Femur (tissue), 1 donor: ENCODE measurements around the gene FGGY.
"Not testable (repeated sequence)": the region's sequence is repeated elsewhere in the genome, so short reads cannot be mapped to it uniquely, and the experiment has no call there.

Source experiments
- DNase-seq: peaks from one replicate; pipeline ENCODE4 v3.0.0-alpha.2; 2017

The FGGY gene

DNA sequence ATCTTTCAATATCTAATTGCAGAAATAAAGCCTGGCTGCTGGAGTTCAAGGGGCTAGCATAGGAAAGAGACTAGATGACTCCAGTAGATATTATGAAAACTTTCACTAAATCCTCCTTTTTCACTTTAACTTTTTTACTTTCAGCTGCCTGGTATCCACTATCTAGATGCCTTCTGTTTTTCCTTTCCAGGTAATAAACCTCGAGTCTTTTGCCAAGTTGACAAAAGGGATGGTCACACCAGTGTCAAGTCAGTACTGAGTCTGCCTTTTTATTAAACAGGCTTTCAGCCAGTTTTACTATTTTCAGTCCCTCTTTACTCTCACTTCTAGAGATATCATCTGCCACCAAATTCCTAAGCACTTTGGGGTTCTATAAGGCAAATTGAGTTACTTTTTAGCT, 195.6 kb downstream of the FGGY start:
- no peak for DNase-seq

DNA sequence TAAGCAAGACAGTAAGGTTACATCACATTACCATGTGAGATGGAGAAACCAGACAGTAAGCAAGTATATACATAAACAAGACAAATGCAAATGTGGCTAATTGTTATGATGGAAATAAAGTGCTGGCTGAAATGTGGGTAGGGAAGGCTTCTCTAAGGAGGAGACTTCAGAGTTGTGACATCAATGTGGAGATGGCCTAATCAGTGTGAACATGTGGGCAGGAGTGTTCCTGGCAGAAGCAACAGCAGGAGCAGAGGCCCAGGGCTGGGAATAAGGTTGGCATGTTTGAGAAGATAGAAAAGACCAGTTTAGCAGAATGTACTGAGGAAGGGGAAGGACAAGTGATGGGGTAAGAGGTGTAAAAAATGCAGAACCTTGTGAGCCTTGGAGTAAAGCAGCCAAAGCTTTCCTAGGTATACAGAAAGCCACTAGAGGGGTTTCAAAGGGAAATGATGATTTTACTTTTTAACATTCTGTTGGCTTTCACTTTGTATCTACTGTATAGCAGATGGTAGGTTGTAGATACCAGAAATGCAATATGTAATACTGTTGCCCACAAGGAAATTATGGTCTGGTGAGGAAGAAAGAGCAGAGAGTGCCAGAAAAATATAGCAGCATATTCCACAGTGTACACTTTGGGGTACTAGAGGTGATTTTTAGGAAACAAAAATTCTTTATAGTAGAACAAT, 197.4 kb downstream of the FGGY start:
- no peak for DNase-seq

DNA sequence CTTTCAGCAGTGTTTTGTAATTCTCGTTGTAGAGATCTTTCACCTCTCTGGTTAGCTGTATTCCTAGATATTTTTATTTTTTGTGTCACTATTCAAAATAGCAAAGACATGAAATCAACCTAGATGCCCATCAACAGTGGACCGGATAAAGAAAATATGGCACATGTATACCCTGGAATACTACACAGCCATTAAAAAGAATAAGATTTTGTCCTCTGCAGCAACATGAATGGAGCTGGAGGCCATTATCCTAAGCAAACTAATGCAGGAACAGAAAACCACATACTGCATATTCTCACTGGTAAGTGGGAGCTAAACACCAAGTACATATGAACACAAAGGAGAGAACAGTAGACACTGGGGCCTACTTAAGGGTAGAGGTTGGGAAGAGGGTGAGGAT, 199.3 kb downstream of the FGGY start:
- DNase-seq = not testable (repeated sequence)

DNA sequence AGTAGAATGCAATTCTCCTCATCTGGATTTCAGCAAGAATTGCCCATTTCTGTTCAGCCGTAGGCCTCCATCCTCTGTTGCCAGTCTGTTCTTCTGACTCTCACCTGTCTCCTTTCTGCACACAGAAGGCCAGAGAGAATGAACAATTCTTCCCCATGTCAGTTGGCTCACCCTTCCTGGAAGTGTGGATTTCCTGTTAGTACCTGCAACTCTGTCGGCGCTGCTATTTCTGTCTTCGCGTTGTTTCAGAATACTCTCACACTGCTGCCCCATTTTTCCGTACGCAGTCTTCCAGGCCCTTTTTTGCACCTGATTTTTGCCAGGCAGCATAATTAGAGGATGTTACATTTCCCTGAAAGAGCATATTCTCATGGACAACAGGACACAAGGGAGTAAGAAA, 200.7 kb downstream of the FGGY start:
- DNase-seq = no peak

DNA sequence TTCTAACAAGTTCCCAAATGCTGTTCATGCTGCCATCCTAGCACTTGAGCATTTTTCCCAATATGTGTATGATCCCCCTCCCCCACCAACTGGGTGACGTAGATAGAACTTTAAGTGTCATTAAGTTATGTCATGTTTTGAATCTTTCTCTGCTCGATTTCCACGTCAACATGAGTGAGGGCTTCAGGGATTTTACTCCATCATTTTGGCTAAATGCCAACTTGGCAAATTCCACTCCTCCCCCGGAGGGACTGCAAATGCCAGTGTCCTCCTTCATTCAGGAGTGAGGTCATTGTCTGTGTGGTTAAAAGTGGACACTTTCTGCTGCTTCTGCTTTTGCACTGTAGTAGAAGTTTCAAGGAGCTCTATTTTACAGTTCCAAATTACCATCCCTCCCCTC, 201.7 kb downstream of the FGGY start:
- DNase-seq = no peak

DNA sequence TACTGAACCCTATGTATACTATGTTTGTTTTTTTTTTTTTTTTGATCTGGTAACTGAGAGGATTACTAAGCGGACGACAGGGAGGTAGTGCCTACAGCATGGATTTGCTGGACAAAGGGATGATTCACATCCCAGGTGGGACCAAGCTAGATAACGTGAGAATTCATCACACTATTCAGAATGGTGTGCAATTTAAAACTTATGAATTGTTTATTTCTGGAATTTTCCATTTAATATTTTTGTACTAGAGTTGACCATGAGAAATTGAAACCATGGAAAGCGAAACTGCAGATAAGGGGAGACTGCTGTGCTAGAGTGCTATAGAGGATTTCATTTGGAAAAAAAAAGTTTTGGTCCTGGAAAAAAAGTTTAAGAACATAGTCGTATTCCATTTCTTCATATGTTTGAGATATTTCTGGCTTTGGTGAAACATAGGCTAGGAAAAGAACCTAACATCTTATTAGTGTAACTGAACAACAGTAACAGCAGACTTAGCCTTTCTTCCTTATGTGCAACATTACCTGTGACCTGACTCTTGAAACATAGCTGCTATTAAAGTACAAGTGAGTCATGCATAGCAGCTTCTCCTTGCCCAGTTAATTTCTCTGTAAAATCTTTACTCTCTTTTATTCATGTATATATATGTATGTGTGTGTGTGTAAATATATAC, 202.5 kb downstream of the FGGY start:
- no peak for DNase-seq

DNA sequence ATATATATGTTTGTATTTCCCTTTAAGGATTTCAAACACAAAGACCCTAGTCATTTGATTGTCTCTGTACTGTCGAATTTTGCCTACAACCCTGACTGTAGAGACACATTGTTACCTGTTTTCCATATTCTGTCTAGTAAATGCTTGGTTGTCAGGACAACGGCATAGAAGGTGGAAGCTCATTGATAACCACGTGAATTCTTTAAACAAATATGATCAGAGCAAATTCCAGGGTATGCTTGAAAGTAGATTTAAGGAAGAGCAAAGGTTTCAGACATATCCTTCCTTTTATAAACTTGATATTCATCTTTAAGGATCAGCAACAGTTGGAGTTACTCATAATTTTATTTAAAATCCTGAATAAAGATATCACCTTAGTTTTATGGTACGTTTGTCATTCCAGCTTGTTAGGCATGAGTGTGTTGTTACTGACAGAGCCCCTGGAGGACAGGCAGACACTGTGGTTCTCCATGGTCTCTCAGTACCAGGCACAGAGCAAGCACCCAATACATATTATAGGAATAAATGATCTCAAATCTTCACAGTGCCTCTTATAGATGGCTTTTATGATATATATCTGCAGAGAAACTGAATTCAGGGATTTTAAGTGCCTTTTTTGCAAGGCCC, 203.2 kb downstream of the FGGY start:
- DNase-seq = no peak

DNA sequence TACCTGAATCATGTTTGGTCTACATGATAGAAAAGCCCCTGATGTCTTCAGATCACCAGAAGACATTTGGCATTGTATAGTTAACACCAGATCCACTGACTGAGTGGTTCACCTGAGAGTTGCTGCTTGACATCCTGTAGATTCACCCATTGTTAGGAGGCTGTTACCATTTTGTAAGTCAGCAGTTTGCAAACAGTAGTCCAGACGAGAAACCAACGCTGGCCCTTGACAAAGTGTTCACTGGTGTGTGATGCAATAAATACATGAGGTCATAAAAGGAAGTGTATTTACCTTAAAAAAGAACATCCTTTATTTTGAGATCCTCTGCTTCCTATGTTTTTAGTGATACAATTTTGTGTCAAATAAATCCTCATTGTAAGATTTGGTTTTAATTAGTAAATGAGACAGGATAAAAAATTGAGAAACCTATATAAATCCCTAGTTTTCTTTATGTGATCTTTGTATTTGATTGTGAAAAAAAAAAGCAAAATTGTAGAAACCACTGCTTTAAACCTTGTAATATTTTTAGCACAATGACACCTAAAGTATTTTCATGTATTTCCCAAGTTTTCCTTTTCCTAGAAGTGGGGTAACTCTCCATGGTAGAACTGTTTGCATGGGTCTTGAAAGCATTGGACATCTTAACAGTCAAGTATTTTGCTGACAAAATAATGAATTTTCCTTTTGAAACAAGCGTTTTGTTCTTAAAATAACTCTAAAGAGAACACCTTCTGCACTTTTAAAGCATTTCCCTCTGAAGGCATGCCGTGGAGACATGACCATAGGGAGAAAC, 204.3 kb downstream of the FGGY start:
- no peak for DNase-seq

DNA sequence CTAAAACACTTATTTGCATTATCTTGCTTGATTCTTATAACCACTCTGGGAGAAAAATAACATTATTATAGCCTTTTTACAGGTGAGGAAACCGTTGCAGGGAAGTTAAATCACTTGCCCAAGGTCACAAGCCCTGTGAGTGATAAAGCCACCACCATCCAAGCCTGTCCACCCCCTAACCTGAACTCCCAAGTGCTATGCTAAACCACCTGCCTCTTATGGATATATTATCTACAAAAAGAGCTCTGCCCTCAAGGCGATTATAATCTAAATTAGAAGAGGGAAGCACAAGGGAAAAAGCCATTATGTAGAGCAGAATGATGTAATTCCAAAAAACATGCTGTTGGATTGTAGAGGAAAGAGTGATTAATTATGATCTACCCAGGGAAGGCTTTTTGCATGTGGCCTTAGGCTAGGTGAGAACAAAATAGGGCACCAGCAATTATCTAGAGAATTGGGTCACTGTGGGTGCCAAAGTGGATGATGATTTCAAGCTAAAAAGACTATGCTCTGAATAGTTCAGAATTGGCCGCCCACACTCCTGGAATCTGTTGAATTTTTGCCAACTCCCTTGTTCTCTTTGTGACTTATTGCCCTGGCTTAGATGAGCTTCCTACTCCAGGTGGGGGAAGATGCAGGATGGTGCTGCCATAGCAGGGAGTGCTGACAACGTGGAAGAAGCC, 205.3 kb downstream of the FGGY start:
- DNase-seq = no peak

DNA sequence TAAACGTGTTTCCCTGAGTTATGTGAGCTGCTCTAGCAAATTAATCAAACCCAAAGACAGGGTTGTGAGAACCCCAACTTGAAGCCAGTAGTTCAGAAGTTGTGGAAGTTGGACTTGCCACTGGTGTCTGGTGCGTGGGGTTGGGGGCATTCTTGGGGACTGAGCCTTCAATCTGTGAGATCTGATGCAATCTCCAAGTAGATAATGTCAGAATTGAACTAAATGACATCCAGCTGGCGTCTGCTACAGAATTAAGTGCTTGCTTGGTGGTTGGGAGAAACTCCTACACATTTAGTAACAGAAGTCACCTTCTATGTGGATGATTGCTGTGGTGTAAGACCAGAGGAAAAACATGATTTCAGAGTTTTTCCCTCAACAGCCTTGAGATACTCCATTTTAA, 207.4 kb downstream of the FGGY start:
- DNase-seq = no peak

DNA sequence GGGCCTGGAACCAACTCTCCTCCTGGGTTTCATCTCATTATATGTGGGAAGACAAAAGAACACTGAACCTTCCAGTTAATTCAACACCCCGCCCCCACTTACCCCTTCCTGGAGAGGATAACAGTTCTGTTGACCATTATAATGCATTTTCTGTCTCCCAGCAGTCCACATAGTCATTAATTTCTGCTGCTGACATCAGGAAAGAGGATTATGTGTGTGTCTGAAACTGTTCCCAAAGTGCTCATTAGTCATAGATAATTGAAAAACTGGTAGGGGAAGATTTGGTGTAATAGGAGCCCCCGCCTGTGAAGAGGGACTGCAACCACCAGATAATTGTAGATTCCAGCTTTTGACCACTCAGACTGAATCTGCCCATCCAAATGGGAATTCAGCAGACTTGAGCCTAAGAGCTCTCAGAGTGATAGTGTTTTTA, 208.7 kb downstream of the FGGY start:
- no peak for DNase-seq

DNA sequence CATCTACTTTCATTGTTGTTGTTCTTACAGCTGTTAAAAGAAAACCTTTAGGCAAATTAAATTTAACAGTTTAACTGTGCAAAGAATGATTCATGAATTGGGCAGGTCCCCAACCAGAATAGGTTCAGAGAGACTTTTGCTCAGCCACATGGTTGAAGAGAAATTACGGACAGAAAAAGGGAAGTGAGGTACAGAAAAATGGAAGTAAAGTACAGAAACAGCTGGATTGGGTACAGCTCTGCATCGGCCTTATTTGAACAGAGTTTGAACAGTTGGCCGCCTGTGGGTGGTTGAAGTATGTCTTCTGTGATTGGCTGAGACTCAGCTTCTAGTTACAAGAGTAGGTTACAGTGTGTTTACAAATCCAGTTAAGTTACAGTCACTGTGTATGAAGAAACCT, 210.1 kb downstream of the FGGY start:
- peak; percentile 29 for DNase-seq

DNA sequence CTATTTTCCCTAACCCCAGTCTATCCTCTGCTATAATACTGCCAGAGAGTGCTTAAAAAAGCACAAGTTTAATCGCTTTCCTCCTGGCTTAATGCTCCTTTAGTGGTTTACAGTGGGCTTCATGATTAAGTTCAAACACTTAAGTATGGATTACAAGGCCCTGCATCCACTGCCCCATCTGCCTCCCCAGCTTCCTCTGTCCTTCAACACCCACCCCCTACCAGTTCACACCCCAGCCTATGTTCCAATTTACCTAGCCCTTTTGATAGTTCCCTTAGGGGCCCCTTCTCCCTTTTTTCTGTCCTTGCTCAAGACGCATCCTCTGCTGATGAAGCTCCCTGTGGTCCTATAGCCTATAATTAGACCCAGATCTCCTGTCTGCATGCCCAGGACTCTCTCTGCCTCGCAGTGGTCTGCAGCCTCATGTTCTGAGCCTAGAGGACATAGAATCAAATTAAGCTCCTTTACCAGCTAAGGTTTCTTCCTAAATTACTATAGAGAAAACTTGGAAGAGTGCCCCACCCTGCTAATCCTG, 212.5 kb downstream of the FGGY start:
- peak; percentile 45 for DNase-seq

DNA sequence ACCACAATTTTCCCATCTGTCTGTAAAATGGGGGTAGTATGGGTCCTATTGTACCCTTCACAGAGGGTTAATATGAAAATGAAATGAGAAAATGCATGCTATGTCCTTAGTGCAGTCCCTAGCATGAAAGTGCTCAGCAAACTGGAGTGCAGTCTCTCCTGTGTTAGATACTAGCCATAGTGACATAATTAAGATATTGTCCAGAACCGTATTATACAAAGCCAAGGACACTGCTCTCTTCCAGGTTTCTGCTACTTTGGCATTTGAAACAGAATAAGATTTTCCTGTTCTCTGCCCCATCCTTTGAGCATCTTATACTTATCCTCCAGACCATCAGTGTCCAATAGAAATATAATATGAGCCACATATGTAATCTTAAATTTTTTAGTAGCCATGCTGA, 213.4 kb downstream of the FGGY start:
- DNase-seq = no peak

DNA sequence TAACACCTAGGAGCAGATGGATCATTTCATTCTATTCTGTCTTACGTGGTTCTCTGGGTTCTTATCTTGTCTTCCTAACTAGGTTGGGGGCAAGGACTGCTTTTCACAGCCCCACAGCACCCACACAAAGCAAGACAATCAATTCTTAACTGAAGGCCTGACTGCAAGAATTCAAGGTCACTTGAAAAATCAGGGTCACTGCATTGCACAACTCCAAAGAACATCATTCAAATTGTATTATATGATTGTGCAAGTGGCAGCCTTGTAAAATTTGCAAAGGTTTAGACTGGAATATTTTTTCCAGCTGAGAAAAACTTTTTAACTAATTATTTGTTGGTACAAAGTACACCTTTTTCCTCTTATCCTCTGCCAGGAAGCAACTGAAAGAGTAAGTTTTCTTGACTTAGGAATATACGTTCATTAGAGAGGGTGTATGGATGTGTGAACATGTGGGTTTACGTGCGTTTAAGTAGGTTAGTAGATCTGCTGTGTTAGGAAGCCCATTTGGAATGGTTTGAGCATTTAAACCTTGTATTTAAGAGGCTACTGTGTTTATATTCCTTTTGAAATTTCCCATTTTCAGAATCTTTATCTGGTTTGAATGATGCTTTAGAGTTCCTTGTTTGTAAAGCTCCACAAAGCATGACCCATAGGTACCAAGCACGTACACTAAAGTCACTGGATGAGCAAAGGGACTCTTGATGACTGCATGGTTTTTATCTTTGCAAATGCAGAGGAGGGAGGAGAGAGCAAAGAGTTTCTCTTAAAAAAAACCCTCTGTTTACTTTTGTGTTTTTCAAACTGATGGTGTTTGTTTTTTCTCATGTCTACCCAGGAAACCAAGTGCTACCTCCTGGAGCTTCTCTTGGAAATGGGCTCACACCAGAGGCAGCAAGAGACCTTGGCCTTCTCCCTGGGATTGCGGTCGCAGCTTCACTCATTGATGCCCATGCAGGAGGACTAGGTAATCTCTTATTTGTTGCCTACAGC, 214.9 kb downstream of the FGGY start:
- DNase-seq = no peak

DNA sequence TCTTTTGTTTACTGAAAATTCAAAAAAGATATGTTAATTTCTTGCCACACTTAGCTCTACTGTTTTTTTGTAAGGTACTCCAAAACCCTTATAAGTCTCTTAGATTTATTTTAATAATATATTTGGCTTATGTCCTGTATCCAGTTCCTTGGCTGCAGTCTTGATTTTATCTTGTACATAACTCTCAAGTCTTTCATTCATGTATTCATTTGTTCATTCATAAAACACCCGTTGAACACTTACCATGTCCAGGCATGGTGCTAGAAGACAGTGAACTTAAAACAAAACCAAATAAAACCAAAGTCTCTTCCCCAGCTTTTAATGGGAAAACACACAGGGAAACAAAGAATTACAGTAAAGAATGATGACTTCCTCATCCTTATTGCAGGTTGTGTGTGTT, 215.8 kb downstream of the FGGY start:
- no peak for DNase-seq

DNA sequence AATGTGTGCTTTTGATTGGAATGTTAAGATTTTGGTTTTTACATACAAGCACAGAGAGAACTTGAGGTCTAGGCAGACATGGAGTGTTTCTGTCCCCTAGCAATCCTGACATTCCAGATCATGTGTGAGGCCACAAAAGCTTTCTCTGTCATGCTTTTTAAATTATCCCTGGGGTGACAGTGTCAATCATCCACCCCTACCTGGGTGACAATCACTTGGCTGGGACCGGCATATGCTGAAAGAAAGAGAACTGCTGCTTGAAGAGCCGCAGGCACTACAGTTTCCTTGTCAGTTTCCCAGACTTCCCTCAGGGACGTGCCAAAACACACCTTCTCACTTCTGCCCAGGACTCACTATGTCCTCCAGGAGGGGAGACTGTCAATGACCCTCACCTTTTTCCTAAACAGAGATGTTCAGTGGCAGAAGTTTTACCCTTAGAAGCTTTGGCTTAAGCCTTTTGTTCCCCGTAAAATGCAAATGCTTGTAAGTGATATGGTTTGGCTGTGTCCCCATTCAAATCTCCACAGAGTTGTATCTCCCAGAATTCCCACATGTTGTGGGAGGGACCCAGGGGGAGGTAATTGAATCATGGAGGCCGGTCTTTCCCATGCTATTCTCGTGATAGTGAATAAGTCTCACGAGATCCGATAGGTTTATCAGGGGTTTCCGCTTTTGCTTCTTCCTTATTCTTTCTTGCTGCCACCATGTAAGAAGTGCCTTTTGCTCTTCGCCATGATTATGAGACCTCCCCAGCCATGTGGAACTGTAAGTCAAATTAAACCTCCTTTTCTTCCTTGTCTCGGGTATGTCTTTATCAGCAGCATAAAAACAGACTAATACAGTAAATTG, 217.4 kb downstream of the FGGY start:
- no peak for DNase-seq

DNA sequence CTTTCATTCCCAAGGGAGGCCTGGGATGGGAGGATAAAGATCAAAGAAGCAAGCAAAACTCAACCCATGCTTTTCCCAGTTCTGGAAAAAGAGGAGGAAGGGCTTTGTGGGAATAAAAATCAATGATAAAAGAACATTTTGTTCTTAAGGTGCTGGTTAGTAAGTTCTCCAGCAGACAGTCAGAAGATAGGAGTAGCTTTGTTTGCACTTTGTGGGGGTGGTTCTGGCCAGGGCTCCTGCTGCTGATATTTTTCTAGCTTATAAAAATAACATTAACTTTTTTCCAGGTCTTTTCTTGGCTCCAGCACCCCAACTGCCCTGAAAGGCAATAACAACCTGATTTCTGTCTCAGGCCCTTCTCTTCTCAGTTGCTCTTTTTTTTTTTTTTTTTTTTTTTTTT, 220.0 kb downstream of the FGGY start:
- no peak for DNase-seq

DNA sequence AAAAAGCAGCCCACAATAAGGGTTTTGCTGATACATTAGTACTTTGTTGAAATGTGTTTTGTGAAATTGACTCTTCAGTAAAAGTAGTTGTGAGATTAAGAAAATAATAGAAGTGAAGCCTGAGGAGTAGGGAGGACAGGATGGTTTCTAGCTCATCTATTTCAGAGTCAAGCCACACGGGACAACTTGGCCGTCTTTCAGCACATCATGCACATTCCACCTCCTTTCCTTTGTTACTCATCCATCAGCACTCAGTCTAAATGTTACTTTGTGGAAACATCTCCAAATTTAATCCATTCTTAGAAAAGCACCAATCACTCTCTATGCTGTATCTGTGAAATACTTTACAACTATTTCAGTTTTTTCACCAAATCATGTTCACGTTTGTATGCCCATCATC, 223.3 kb downstream of the FGGY start:
- DNase-seq = no peak

DNA sequence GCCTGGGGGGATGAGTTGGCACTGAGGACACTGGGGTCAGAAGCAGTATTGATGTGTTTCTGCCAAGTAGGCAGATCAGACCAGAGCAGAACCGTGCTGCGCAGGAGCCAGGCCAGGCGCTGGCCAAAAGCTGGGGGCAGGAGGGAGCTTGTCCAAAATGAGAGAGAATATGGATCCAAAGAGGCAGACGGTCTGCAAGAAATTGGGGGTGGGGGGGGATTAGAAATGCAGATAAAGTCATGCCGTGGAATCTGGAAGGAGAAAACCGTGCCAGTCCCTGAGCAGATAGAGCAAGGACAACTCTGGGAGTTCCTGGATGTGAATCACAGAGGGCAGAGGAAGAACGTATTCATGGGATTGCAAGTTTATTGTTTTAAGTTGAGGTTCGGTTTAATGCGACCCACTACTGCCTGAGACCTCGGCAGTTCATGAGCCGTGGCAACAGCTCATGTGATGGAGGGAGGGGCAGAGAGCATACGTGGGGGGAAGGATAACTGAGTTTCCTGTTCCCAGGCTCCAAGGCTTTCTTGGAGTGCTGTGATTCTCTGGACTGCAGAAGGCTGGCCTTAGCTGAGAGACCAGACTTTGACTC, 224.0 kb downstream of the FGGY start:
- DNase-seq = peak; percentile 52
